ENCODE measurements around the gene LIF. TPM values are rescaled to one million over a fixed set of nuclear protein-coding genes. Genes with fewer than 3 reads are reported as not detected.

Gene LIF
- total RNA-seq, 3 donors from 2014 or later (not counting 1 experiment from before 2014, with no cell fraction given) = 2.0 to 2.7 (median 2.6) TPM

DNA sequence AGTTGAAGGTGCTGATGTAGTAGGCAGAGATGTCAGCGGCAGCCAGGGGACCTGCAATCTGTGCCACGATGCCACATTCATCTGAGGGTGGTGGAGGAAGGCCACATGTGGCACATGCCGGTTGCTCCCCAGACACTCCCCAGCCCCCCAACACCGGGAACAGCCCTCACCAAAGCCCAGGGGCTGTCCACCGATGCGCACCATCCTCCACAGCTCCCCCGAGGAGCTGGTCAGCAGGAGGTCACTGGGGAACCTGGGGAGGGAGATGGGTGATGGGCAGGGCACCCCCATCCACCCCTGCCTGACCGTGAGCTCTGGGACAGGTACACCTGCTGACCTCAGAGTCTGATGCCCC is 39.3 kb upstream of the LIF start:
- no peaks in the 10 kb centered on the region for H3K36me3 ChIP-seq (ENCODE audit: control insufficient read depth, insufficient read depth, low read length)
- Mint-ChIP-seq H3K27ac (no peak overlapping the region), H3K9me3 (no peaks in the 10 kb centered on the region), H3K4me1 (peaks cover 19 to 33% of the 10 kb centered on the region in 2 donors), H3K4me3 (no peak overlapping the region), H3K36me3 (no peaks in the 10 kb centered on the region), H3K27me3 (ENCODE audit: low read depth in 2 of 2) (no peaks in the 10 kb centered on the region)
- no peak overlapping the region for H3K27ac ChIP-seq (ENCODE audit: low read length)
- DNase-seq (no peak), ATAC-seq (no peak)
- H3K27me3 ChIP-seq (ENCODE audit: control insufficient read depth, insufficient read depth, low read length) = no peaks in the 10 kb centered on the region
- no peaks in the 10 kb centered on the region for H3K9me3 ChIP-seq (ENCODE audit: control insufficient read depth, insufficient read depth, low read length)
- no peak overlapping the region for H3K4me3 ChIP-seq (ENCODE audit: low read length)
- TF ChIP-seq CTCF (IDR thresholded peaks at IDR 0.05) = no peak
- peaks cover 57% of the 10 kb centered on the region for H3K4me1 ChIP-seq (ENCODE audit: control insufficient read depth, insufficient read depth, low read length)
- intact Hi-C loops (cut with micrococcal nuclease) = loop anchor here (5.0 kb wide), 1 partner anchor 39 kb away; the partner anchor contains the start of gene LIF
- WGBS (ENCODE audit: insufficient coverage) = 91% methylated on average over 3 of the region's 8 CpGs

GRCh38 chr22:30285176-30285845 is 38.8 kb upstream of the LIF start:
- no peak for TF ChIP-seq CTCF (IDR thresholded peaks at IDR 0.05)
- Mint-ChIP-seq H3K9me3 (no peaks in the 10 kb centered on the region), H3K4me1 (peaks cover 18 to 29% of the 10 kb centered on the region in 2 donors), H3K36me3 (no peaks in the 10 kb centered on the region), H3K4me3 (no peak overlapping the region), H3K27ac (no peak overlapping the region), H3K27me3 (ENCODE audit: low read depth in 2 of 2) (no peaks in the 10 kb centered on the region)
- DNase-seq = no peak
- 91% methylated on average over 27 of the region's 27 CpGs for WGBS (ENCODE audit: insufficient coverage)
- no peak overlapping the region for H3K27ac ChIP-seq (ENCODE audit: low read length)
- H3K4me3 ChIP-seq (ENCODE audit: low read length) = no peak overlapping the region
- H3K9me3 ChIP-seq (ENCODE audit: control insufficient read depth, insufficient read depth, low read length) = no peaks in the 10 kb centered on the region
- peaks cover 52% of the 10 kb centered on the region for H3K4me1 ChIP-seq (ENCODE audit: control insufficient read depth, insufficient read depth, low read length)
- H3K27me3 ChIP-seq (ENCODE audit: control insufficient read depth, insufficient read depth, low read length) = no peaks in the 10 kb centered on the region
- no peaks in the 10 kb centered on the region for H3K36me3 ChIP-seq (ENCODE audit: control insufficient read depth, insufficient read depth, low read length)
- intact Hi-C loops (cut with micrococcal nuclease) = loop anchor here (5.0 kb wide), 1 partner anchor 38 kb away; the partner anchor contains the start of gene LIF
- ATAC-seq = no peak

DNA sequence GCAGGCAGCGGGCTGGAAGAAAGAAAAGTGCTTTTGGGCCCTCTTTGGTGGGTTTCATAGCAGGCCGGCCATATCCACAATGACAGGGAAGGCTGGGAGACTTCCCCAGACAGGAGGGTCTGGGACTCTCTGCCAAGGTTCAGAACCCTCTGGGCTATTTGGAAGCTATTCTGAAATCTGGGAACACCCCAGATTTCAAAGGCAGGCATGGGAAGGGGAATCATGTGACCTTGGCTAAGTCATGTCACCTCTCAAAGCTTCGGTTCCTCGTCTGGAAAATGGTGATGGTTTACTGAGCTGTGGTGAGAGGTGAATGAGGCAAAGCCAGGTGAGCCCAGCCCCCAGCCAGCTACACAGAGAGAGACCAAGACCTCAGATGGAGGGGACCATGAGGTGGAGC is 38.1 kb upstream of the LIF start:
- DNase-seq (no peak), ATAC-seq (no peak)
- H3K36me3 Mint-ChIP-seq = no peaks in the 10 kb centered on the region
- Histone ChIP-seq H3K9me3 (ENCODE audit: control insufficient read depth, insufficient read depth, low read length) (no peaks in the 10 kb centered on the region), H3K27me3 (ENCODE audit: control insufficient read depth, insufficient read depth, low read length) (no peaks in the 10 kb centered on the region), H3K4me3 (ENCODE audit: low read length) (no peak overlapping the region), H3K4me1 (ENCODE audit: control insufficient read depth, insufficient read depth, low read length) (peaks cover 47% of the 10 kb centered on the region), H3K27ac (ENCODE audit: low read length) (no peak overlapping the region), H3K36me3 (ENCODE audit: control insufficient read depth, insufficient read depth, low read length) (no peaks in the 10 kb centered on the region)
- no peak overlapping the region for H3K4me3 Mint-ChIP-seq
- WGBS (ENCODE audit: insufficient coverage) = 84% methylated on average over 4 of the region's 4 CpGs
- no peak overlapping the region for H3K27ac Mint-ChIP-seq
- peaks cover 14 to 24% of the 10 kb centered on the region in 2 donors for H3K4me1 Mint-ChIP-seq
- no peak for TF ChIP-seq CTCF (IDR thresholded peaks at IDR 0.05)
- intact Hi-C loops (cut with micrococcal nuclease) = loop anchor here (5.0 kb wide), 1 partner anchor 37 kb away; the partner anchor contains the start of gene LIF
- no peaks in the 10 kb centered on the region for H3K9me3 Mint-ChIP-seq
- peaks cover 0 to 1% of the 10 kb centered on the region in 2 donors for H3K27me3 Mint-ChIP-seq (ENCODE audit: low read depth in 2 of 2)

GRCh38 chr22:30284172-30284571 is 37.6 kb upstream of the LIF start:
- Mint-ChIP-seq H3K4me3 (no peak overlapping the region), H3K4me1 (peaks cover 17 to 24% of the 10 kb centered on the region in 2 donors), H3K27me3 (ENCODE audit: low read depth in 2 of 2) (peaks cover 0 to 3% of the 10 kb centered on the region in 2 donors), H3K36me3 (no peaks in the 10 kb centered on the region), H3K27ac (no peak overlapping the region), H3K9me3 (no peaks in the 10 kb centered on the region)
- DNase-seq (no peak), ATAC-seq (no peak)
- Histone ChIP-seq H3K27me3 (ENCODE audit: control insufficient read depth, insufficient read depth, low read length) (no peaks in the 10 kb centered on the region), H3K4me3 (ENCODE audit: low read length) (no peak overlapping the region), H3K9me3 (ENCODE audit: control insufficient read depth, insufficient read depth, low read length) (no peaks in the 10 kb centered on the region), H3K4me1 (ENCODE audit: control insufficient read depth, insufficient read depth, low read length) (peaks cover 51% of the 10 kb centered on the region), H3K36me3 (ENCODE audit: control insufficient read depth, insufficient read depth, low read length) (no peaks in the 10 kb centered on the region), H3K27ac (ENCODE audit: low read length) (no peak overlapping the region)
- intact Hi-C loops (cut with micrococcal nuclease) = no loop called here
- TF ChIP-seq CTCF (IDR thresholded peaks at IDR 0.05) = no peak
- WGBS (ENCODE audit: insufficient coverage) = 94% methylated on average over 9 of the region's 9 CpGs
